H9 (cell line): ENCODE results near the gene TMEM63B. TPM values are rescaled to one million over a fixed set of nuclear protein-coding genes. Genes with fewer than 3 reads are reported as not detected.
A peak's percentile ranks its signal among the peaks of the same experiment; 100 is the strongest.

Experiments
- DNase-seq: peaks from one replicate; pipeline ENCODE4 v3.0.0-alpha.2; 2017
- H2AFZ ChIP-seq: one replicate; pipeline ENCODE4 v1.6.1; 2013; ENCODE audit warnings: mild to moderate bottlenecking, low read length, control low read depth, moderate library complexity
- H2AK5ac ChIP-seq: 2 replicates; pipeline ENCODE4 v1.6.1; 2013; ENCODE audit warnings: low read length, control low read depth, mixed read lengths; ENCODE audit not compliant: insufficient read length
- H2BK120ac ChIP-seq: one replicate; pipeline ENCODE4 v1.6.1; 2013; ENCODE audit warnings: low read depth, mild to moderate bottlenecking, low read length, control low read depth, inconsistent platforms; ENCODE audit not compliant: poor library complexity, severe bottlenecking
- H2BK12ac ChIP-seq: 2 replicates; pipeline ENCODE4 v1.6.1; 2013; ENCODE audit warnings: low read length, control low read depth, mixed read lengths, low read depth; ENCODE audit not compliant: insufficient read length
- H2BK15ac ChIP-seq: 2 replicates; pipeline ENCODE4 v1.6.1; 2013; ENCODE audit warnings: low read depth, low read length, control low read depth
- H2BK20ac ChIP-seq: one replicate; pipeline ENCODE4 v1.6.1; 2013; ENCODE audit warnings: low read depth, mild to moderate bottlenecking, low read length, control low read depth, inconsistent platforms; ENCODE audit not compliant: poor library complexity, severe bottlenecking
- H2BK5ac ChIP-seq: 2 replicates; pipeline ENCODE4 v1.6.1; 2013; ENCODE audit warnings: low read length, control low read depth, mixed read lengths; ENCODE audit not compliant: insufficient read length
- H3K14ac ChIP-seq: 2 replicates; pipeline ENCODE4 v1.6.1; 2013; ENCODE audit warnings: low read length, control low read depth; ENCODE audit not compliant: insufficient read depth
- H3K18ac ChIP-seq: 2 replicates; pipeline ENCODE4 v1.6.1; 2013; ENCODE audit warnings: low read depth, mild to moderate bottlenecking, mixed read lengths, low read length, control low read depth; ENCODE audit not compliant: insufficient read length
- H3K23ac ChIP-seq: 2 replicates; pipeline ENCODE4 v1.6.1; 2013; ENCODE audit warnings: low read length, control low read depth, mixed read lengths, low read depth; ENCODE audit not compliant: insufficient read length
- H3K23me2 ChIP-seq: 2 replicates; pipeline ENCODE4 v1.6.1; 2013; ENCODE audit warnings: low read depth, mild to moderate bottlenecking, mixed read lengths, low read length, control low read depth; ENCODE audit not compliant: insufficient read length, poor library complexity, severe bottlenecking
- H3K27ac ChIP-seq: 2 replicates; pipeline ENCODE4 v1.5.1; 2013; ENCODE audit warnings: low read length, control low read depth, mixed read lengths, low read depth; ENCODE audit not compliant: insufficient read length
- H3K27me3 ChIP-seq: 2 replicates; pipeline ENCODE4 v1.6.1; 2013; ENCODE audit warnings: low read length, control low read depth, inconsistent platforms; ENCODE audit not compliant: insufficient read depth
- H3K4ac ChIP-seq: 2 replicates; pipeline ENCODE4 v1.6.1; 2013; ENCODE audit warnings: low read depth, mild to moderate bottlenecking, control low read depth, inconsistent platforms, low read length, moderate library complexity
- H3K4me1 ChIP-seq: 2 replicates; pipeline ENCODE4 v1.6.1; 2013; ENCODE audit warnings: low read length, control low read depth, inconsistent platforms; ENCODE audit not compliant: insufficient read depth
- H3K4me2 ChIP-seq: 2 replicates; pipeline ENCODE4 v1.6.1; 2013; ENCODE audit warnings: low read length, control low read depth, mixed read lengths; ENCODE audit not compliant: insufficient read length, insufficient read depth
- H3K56ac ChIP-seq: 2 replicates; pipeline ENCODE4 v1.6.1; 2013; ENCODE audit warnings: low read depth, mild to moderate bottlenecking, mixed read lengths, low read length, control low read depth; ENCODE audit not compliant: insufficient read length
- H3K79me1 ChIP-seq: 2 replicates; pipeline ENCODE4 v1.6.1; 2013; ENCODE audit warnings: low read depth, mild to moderate bottlenecking, moderate library complexity, low read length, control low read depth, inconsistent platforms; ENCODE audit not compliant: insufficient read depth, poor library complexity, severe bottlenecking
- H3K79me2 ChIP-seq: 2 replicates; pipeline ENCODE4 v1.6.1; 2013; ENCODE audit warnings: low read length, control low read depth, inconsistent platforms; ENCODE audit not compliant: insufficient read depth
- H3K9ac ChIP-seq: 2 replicates; pipeline ENCODE4 v1.6.1; 2013; ENCODE audit warnings: low read length, control low read depth, mixed read lengths; ENCODE audit not compliant: insufficient read length; ENCODE audit errors: extremely low read depth
- H3K9me3 ChIP-seq: one replicate; pipeline ENCODE4 v1.6.1; 2013; ENCODE audit warnings: low read depth, low read length, inconsistent platforms; ENCODE audit not compliant: control insufficient read depth
- H3T11ph ChIP-seq: one replicate; pipeline ENCODE4 v1.6.1; 2013; ENCODE audit warnings: mild to moderate bottlenecking, low read length, control low read depth, inconsistent platforms
- H4K20me1 ChIP-seq: one replicate; pipeline ENCODE4 v1.6.1; 2013; ENCODE audit not compliant: control insufficient read depth, insufficient read length, insufficient read depth
- H4K5ac ChIP-seq: 2 replicates; pipeline ENCODE4 v1.6.1; 2013; ENCODE audit warnings: low read depth, mild to moderate bottlenecking, mixed read lengths, low read length, control low read depth; ENCODE audit not compliant: insufficient read length
- H4K8ac ChIP-seq: replicated peaks from 2 replicates; pipeline ENCODE4 v1.6.1; 2013; ENCODE audit warnings: low read length, control low read depth, mixed read lengths, low read depth; ENCODE audit not compliant: insufficient read length
- H4K91ac ChIP-seq: 2 replicates; pipeline ENCODE4 v1.6.1; 2013; ENCODE audit warnings: low read depth, mild to moderate bottlenecking, moderate library complexity, mixed read lengths, low read length, control low read depth; ENCODE audit not compliant: insufficient read length
- H3K27ac Mint-ChIP-seq, 3 experiments: 2 replicates in 2 of 3; 3 replicates in 1 of 3; pipeline ENCODE4 v1.8.0; 2020 to 2021; ENCODE audit warnings: mixed read lengths in 3 of 3, mild to moderate bottlenecking in 1 of 3, moderate library complexity in 1 of 3
- H3K27me3 Mint-ChIP-seq: 2 replicates; pipeline ENCODE4 v1.8.0; 2021; ENCODE audit warnings: low read depth, mild to moderate bottlenecking, moderate library complexity, mixed read lengths
- H3K36me3 Mint-ChIP-seq, 3 experiments: 2 replicates in 2 of 3; 3 replicates in 1 of 3; pipeline ENCODE4 v1.8.0; 2020 to 2021; ENCODE audit warnings: low read depth in 3 of 3, mixed read lengths in 3 of 3; ENCODE audit not compliant: insufficient read depth in 1 of 3
- H3K4me1 Mint-ChIP-seq, 2 experiments: 2 replicates each; pipeline ENCODE4 v1.8.0; 2020; ENCODE audit warnings: mixed read lengths in 2 of 2
- H3K4me3 Mint-ChIP-seq, 2 experiments: 2 replicates in 1 of 2; 3 replicates in 1 of 2; pipeline ENCODE4 v1.8.0; 2020 to 2021; ENCODE audit warnings: mild to moderate bottlenecking in 2 of 2, mixed read lengths in 2 of 2, moderate library complexity in 1 of 2
- H3K9me3 Mint-ChIP-seq, 2 experiments: 2 replicates in 1 of 2; 3 replicates in 1 of 2; pipeline ENCODE4 v1.8.0; 2020; ENCODE audit warnings: mild to moderate bottlenecking in 2 of 2, mixed read lengths in 2 of 2, moderate library complexity in 1 of 2
- WGBS: extraction: QIAGEN DNeasy Blood & Tissue Kit; methylation state at CpG from one replicate; pipeline ENCODE4 v1.1.7; 2013; ENCODE audit warnings: missing lambda C conversion rate, low lambda C conversion rate, mixed read lengths; ENCODE audit not compliant: insufficient read length; ENCODE audit errors: extremely low coverage; 5-methylcytosine and 5-hydroxymethylcytosine counted together
- total RNA-seq: library from RNA; stranded (reverse); gene quantifications from 2 replicates; pipeline ENCODE4 v1.2.1, GENCODE V29; 2021
- TF ChIP-seq, protein P1 (sequence below): fragments of 200-600 bp; sonication (generic); conservative IDR thresholded peaks from 3 replicates; pipeline ENCODE4 v1.8.0; 2021; ENCODE audit warnings: antibody characterized with exemption, mild to moderate bottlenecking

The TMEM63B gene
- total RNA-seq, 1 experiment from 2014 or later = 56.3 TPM

DNA sequence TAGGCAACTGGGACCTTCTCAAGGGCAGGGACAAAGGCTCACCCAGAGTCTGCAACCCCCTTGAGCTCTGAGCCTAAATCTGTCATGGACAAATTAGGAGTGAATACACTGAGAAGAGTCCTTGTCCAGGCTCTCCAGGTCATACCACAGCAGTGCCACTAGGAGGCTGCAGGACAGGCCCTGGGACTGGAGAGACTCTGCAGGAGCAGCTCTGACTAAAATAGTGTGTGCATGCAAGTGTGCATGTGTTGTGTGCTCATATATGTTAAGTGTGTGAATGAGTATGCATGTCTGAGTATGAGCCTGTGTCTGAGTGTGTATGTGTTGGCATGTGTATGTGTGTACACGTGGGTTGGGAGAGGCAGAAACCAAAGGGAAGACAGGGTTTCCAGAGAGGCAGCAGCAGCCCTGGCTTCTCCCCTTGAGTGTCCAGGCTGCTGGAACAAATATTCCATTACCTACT, 27.2 kb upstream of the TMEM63B start:
- WGBS = no CpG with 5 or more reads among the region's 1 CpG
- Histone ChIP-seq H3K56ac (no peak overlapping the region), H2BK12ac (no peak overlapping the region), H3K18ac (no peak overlapping the region), H3K9ac (no peak overlapping the region), H4K20me1 (no peaks in the 10 kb centered on the region), H2BK15ac (no peak overlapping the region), H2AK5ac (no peak overlapping the region), H3K79me1 (peaks cover 2% of the 10 kb centered on the region), H3K4ac (no peak overlapping the region), H4K91ac (no peak overlapping the region), H3K27ac (no peak overlapping the region), H3K4me2 (no peak overlapping the region), H4K5ac (no peak overlapping the region), H2BK120ac (no peak overlapping the region), H3T11ph (no peak overlapping the region), H2BK20ac (no peak overlapping the region), H3K23ac (no peak overlapping the region), H3K14ac (no peak overlapping the region), H3K27me3 (no peaks in the 10 kb centered on the region), H2BK5ac (no peak overlapping the region), H3K23me2 (no peaks in the 10 kb centered on the region), H3K9me3 (no peaks in the 10 kb centered on the region), H3K4me1 (no peaks in the 10 kb centered on the region), H4K8ac (no peak overlapping the region), H3K79me2 (no peaks in the 10 kb centered on the region), H2AFZ (no peak overlapping the region)
- TF ChIP-seq, protein P1, sequence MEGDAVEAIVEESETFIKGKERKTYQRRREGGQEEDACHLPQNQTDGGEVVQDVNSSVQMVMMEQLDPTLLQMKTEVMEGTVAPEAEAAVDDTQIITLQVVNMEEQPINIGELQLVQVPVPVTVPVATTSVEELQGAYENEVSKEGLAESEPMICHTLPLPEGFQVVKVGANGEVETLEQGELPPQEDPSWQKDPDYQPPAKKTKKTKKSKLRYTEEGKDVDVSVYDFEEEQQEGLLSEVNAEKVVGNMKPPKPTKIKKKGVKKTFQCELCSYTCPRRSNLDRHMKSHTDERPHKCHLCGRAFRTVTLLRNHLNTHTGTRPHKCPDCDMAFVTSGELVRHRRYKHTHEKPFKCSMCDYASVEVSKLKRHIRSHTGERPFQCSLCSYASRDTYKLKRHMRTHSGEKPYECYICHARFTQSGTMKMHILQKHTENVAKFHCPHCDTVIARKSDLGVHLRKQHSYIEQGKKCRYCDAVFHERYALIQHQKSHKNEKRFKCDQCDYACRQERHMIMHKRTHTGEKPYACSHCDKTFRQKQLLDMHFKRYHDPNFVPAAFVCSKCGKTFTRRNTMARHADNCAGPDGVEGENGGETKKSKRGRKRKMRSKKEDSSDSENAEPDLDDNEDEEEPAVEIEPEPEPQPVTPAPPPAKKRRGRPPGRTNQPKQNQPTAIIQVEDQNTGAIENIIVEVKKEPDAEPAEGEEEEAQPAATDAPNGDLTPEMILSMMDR = peak; percentile 73
- Mint-ChIP-seq H3K4me3 (no peak overlapping the region), H3K36me3 (peaks cover 17 to 36% (median 30%) of the 10 kb centered on the region in 3 experiments; a peak in 6 of 7 replicates), H3K4me1 (peaks cover 21 to 22% of the 10 kb centered on the region in 2 experiments), H3K9me3 (no peaks in the 10 kb centered on the region; a peak in 1 of 5 replicates), H3K27me3 (no peaks in the 10 kb centered on the region), H3K27ac (peak overlapping the region in 1 of 3 experiments; percentile 54; a peak in 1 of 7 replicates)
- no peak for DNase-seq
